Measurements from ENCODE around the gene ROGDI.

The ROGDI gene

GRCh38 chr16:4806280-4806679, 3.8 kb upstream of the ROGDI start:
- POLR2A ChIA-PET, result no interaction called here

GRCh38 chr16:4805231-4805630, 2.8 kb upstream of the ROGDI start:
- POLR2A ChIA-PET, result no interaction called here
- TF ChIP-seq CTCF (IDR thresholded peaks at IDR 0.05; ENCODE audit: insufficient read depth, low read length, missing control alignments), result no peak
- CTCF ChIA-PET, result interaction anchor here (1.2 kb wide), 1 partner anchor 151 kb away, joined by 3 read pairs; no protein-coding TSS in a partner anchor
- DNase-seq (ENCODE audit: low read depth, low spot score), result no peak
- no peak overlapping the region for H3K4me3 ChIP-seq (ENCODE audit: low read depth, low read length)

More at GRCh38 chr16:4806280-4806679, 3.8 kb upstream of the ROGDI start:
- no peak for DNase-seq (ENCODE audit: low read depth, low spot score)
- no peak for TF ChIP-seq CTCF (IDR thresholded peaks at IDR 0.05; ENCODE audit: insufficient read depth, low read length, missing control alignments)
- CTCF ChIA-PET, result interaction anchor here (1.2 kb wide), 1 partner anchor 150 kb away, joined by 3 read pairs; no protein-coding TSS in a partner anchor
- H3K4me3 ChIP-seq (ENCODE audit: low read depth, low read length), result no peak overlapping the region

GRCh38 chr16:4803898-4804762, 1.7 kb upstream of the ROGDI start:
- CTCF ChIA-PET, result no interaction called here
- TF ChIP-seq CTCF (IDR thresholded peaks at IDR 0.05; ENCODE audit: insufficient read depth, low read length, missing control alignments), result no peak
- POLR2A ChIA-PET, result interaction anchor here (0.6 kb wide), 1 partner anchor 18 kb away, joined by 3 read pairs; no protein-coding TSS in a partner anchor
- H3K4me3 ChIP-seq (ENCODE audit: low read depth, low read length), result no peak overlapping the region
- DNase-seq (ENCODE audit: low read depth, low spot score), result no peak

- POLR2A ChIA-PET, result interaction anchor here (0.6 to 2.1 kb wide), 4 partner anchors 19 to 71 kb away, joined by 3 to 8 read pairs (median 3); partner anchors contain the start of genes ANKS3 and DNAAF8
- TF ChIP-seq CTCF (IDR thresholded peaks at IDR 0.05; ENCODE audit: insufficient read depth, low read length, missing control alignments), result no peak
- CTCF ChIA-PET, result interaction anchor here (2.0 kb wide), 1 partner anchor 152 kb away, joined by 15 read pairs; no protein-coding TSS in a partner anchor
- no peak for DNase-seq (ENCODE audit: low read depth, low spot score)
- H3K4me3 ChIP-seq (ENCODE audit: low read depth, low read length), result no peak overlapping the region
These were observed 990 bp upstream of the ROGDI start for GRCh38 chr16:4803401-4803844.

- no peak for TF ChIP-seq CTCF (IDR thresholded peaks at IDR 0.05; ENCODE audit: insufficient read depth, low read length, missing control alignments)
- DNase-seq (ENCODE audit: low read depth, low spot score), result peak; percentile 37
- peak overlapping the region; percentile 80 for H3K4me3 ChIP-seq (ENCODE audit: low read depth, low read length)
- POLR2A ChIA-PET, result interaction anchor here (0.8 to 2.1 kb wide), 5 partner anchors 17 to 72 kb away, joined by 3 to 8 read pairs (median 3); partner anchors contain the start of genes ANKS3 and DNAAF8
- CTCF ChIA-PET, result interaction anchor here (2.0 kb wide), 1 partner anchor 153 kb away, joined by 15 read pairs; no protein-coding TSS in a partner anchor
These were observed 340 bp upstream of the ROGDI start for GRCh38 chr16:4802659-4803287.
